K562 (cell line): Measurements from ENCODE around the gene CGB8. TPM values are rescaled to one million over a fixed set of nuclear protein-coding genes. Genes with fewer than 3 reads are reported as not detected.

ENCODE experiments used
- ATAC-seq: fragments of 200-7000 bp; cut with Tn5 transposase; 3 replicates; pipeline ENCODE4 v1.9.1; 2020; ENCODE audit warnings: moderate library complexity
- BruUV-seq: library from RNA; stranded (reverse); fragments of 400-500 nt; replicated peaks from 2 replicates; lab custom pipeline; 2021; lab: Mats Ljungman, UMichigan
- CTCF ChIA-PET: fragments of 300-600 bp; formaldehyde crosslinking; extraction: SDS; loops from one replicate; lab custom pipeline; 2021; ENCODE audit warnings: low intra/inter-chr PET ratio; lab: Yijun Ruan, JAX
- POLR2A ChIA-PET: fragments of 300-600, 350-650 bp; sonication (Branson Sonifier 250); formaldehyde crosslinking; extraction: SDS; loops from one replicate; lab custom pipeline; 2021; ENCODE audit warnings: antibody characterized with exemption, inconsistent platforms; lab: Yijun Ruan, JAX
- DNase-seq, 4 experiments: peaks; one replicate each; pipeline versions ENCODE4 v3.0.0 to v3.0.0-alpha.2; 2011 to 2018; ENCODE audit warnings: low spot score in 3 of 4, mixed read lengths in 3 of 4; ENCODE audit errors: extremely low read depth in 1 of 4
- FAIRE-seq: peaks from 2 replicates; lab custom pipeline; 2011; peaks lifted over from hg19 to GRCh38; lab: Jason Lieb, UNC
- H2AFZ ChIP-seq: 2 replicates; pipeline ENCODE4 v1.6.0; 2011; ENCODE audit warnings: low read depth, low read length, control low read depth, inconsistent platforms
- H3K27ac ChIP-seq: fragments of 200-600 bp; 3 replicates; pipeline ENCODE4 v1.8.0; 2011; ENCODE audit warnings: low read depth, mild to moderate bottlenecking, control low read depth, inconsistent platforms, low read length, moderate library complexity, mixed read lengths; ENCODE audit errors: extremely low read depth
- H3K27me3 ChIP-seq, 2 experiments: fragments of 300-600 bp in 1 of 2; 2 replicates in 1 of 2; 3 replicates in 1 of 2; pipeline versions ENCODE4 v1.6.0 to v1.8.0; 2011; ENCODE audit warnings: inconsistent platforms in 2 of 2, low read length in 2 of 2, mild to moderate bottlenecking in 1 of 2, mixed read lengths in 1 of 2, moderate library complexity in 1 of 2; ENCODE audit not compliant: control insufficient read depth in 2 of 2, insufficient read depth in 2 of 2
- H3K36me3 ChIP-seq: fragments of 300-600 bp; 3 replicates; pipeline ENCODE4 v1.8.0; 2011; ENCODE audit warnings: mild to moderate bottlenecking, low read length, inconsistent platforms; ENCODE audit not compliant: control insufficient read depth, insufficient read depth
- H3K4me1 ChIP-seq, 2 experiments: fragments of 200-600 bp in 1 of 2; replicated peaks in 1 of 2; 2 replicates in 1 of 2; 3 replicates in 1 of 2; pipeline versions ENCODE4 v1.5.1 to v1.8.0; 2011; ENCODE audit warnings: inconsistent platforms in 2 of 2, low read length in 2 of 2, mild to moderate bottlenecking in 1 of 2, mixed read lengths in 1 of 2, moderate library complexity in 1 of 2; ENCODE audit not compliant: control insufficient read depth in 2 of 2, insufficient read depth in 2 of 2
- H3K4me2 ChIP-seq: 2 replicates; pipeline ENCODE4 v1.6.1; 2011; ENCODE audit warnings: low read length, control low read depth, inconsistent platforms, mixed read lengths; ENCODE audit not compliant: insufficient read depth
- H3K4me3 ChIP-seq: fragments of 200-600 bp; sonication (generic), shearing (Covaris generic); 2 replicates; pipeline ENCODE4 v1.5.1; 2016; ENCODE audit warnings: control low read depth, inconsistent platforms
- H3K79me2 ChIP-seq: fragments of 200-600 bp; 3 replicates; pipeline ENCODE4 v1.8.0; 2011; ENCODE audit warnings: low read length, inconsistent platforms; ENCODE audit not compliant: control insufficient read depth, insufficient read depth
- H3K9ac ChIP-seq, 2 experiments: 2 replicates each; pipeline versions ENCODE4 v1.6.0 to v1.6.1; 2011; ENCODE audit warnings: low read depth in 2 of 2, low read length in 2 of 2, control low read depth in 1 of 2, inconsistent platforms in 1 of 2, mild to moderate bottlenecking in 1 of 2, mixed read lengths in 1 of 2; ENCODE audit not compliant: insufficient read depth in 1 of 2
- H3K9me1 ChIP-seq: one replicate; pipeline ENCODE4 v1.6.0; 2011; ENCODE audit warnings: inconsistent platforms, mild to moderate bottlenecking, low read length, moderate library complexity; ENCODE audit not compliant: control insufficient read depth, insufficient read depth
- H3K9me3 ChIP-seq: replicated peaks from 2 replicates; pipeline ENCODE4 v1.5.1; 2011; ENCODE audit warnings: low read depth, low read length, inconsistent platforms; ENCODE audit not compliant: control insufficient read depth, insufficient read depth
- H4K20me1 ChIP-seq: replicated peaks from 2 replicates; pipeline ENCODE4 v1.6.1; 2011; ENCODE audit warnings: low read length, inconsistent platforms, mixed read lengths; ENCODE audit not compliant: control insufficient read depth, insufficient read depth
- AFF1 ChIP-seq, 2 experiments: fragments of 450-650 bp; IDR thresholded peaks; 2 replicates each; pipeline ENCODE4 v1.6.1; 2018; ENCODE audit warnings: mild to moderate bottlenecking in 2 of 2, low read depth in 1 of 2; ENCODE audit not compliant: partially characterized antibody in 2 of 2
- BACH1 ChIP-seq: fragments of 200-800 bp; sonication (Bioruptor generic); IDR thresholded peaks from 2 replicates; pipeline ENCODE4 v1.6.1; 2016; ENCODE audit warnings: missing genetic modification characterization, missing compliant biosample characterization
- CEBPG ChIP-seq, 3 experiments: fragments of 200-800 bp in 1 of 3; sonication (Bioruptor generic) in 1 of 3; sonication (generic) in 1 of 3; formaldehyde crosslinking in 1 of 3; IDR thresholded peaks in 2 of 3; conservative IDR thresholded peaks in 1 of 3; 2 replicates each; pipeline versions ENCODE4 v1.6.1 to v1.8.0; 2016 to 2022; ENCODE audit warnings: missing compliant biosample characterization in 2 of 3, missing genetic modification characterization in 2 of 3, mild to moderate bottlenecking in 1 of 3, missing genetic modification reagents in 1 of 3
- MLLT1 ChIP-seq, 2 experiments: fragments of 450-650 bp; IDR thresholded peaks; 2 replicates each; pipeline ENCODE4 v1.6.1; 2016
- RFX1 ChIP-seq: fragments of 450-650 bp; IDR thresholded peaks from 2 replicates; pipeline ENCODE4 v1.6.1; 2016; ENCODE audit warnings: mild to moderate bottlenecking, moderate library complexity
- SP2 ChIP-seq: IDR thresholded peaks from 2 replicates; pipeline ENCODE4 v1.6.1; 2011; ENCODE audit warnings: mild to moderate bottlenecking, low read depth, low read length, moderate library complexity; ENCODE audit not compliant: poor library complexity, severe bottlenecking; ENCODE audit errors: extremely low read depth
- TAF15 ChIP-seq: fragments of 200-400 bp; formaldehyde crosslinking; IDR thresholded peaks from 2 replicates; pipeline ENCODE4 v1.6.1; 2017; ENCODE audit warnings: mild to moderate bottlenecking, low read depth, low read length, moderate library complexity
- ZBTB17 ChIP-seq: fragments of 450-650 bp; formaldehyde crosslinking; IDR thresholded peaks from 2 replicates; pipeline ENCODE4 v1.4.0; 2020; ENCODE audit warnings: mild to moderate bottlenecking
- ZNF143 ChIP-seq: sonication (generic); formaldehyde crosslinking; IDR thresholded peaks from 2 replicates; pipeline ENCODE4 v1.9.0; 2022; ENCODE audit warnings: mild to moderate bottlenecking, missing genetic modification reagents
- ZNF253 ChIP-seq: fragments of 250-450 bp; sonication (Bioruptor Pico); conservative IDR thresholded peaks from 2 replicates; pipeline ENCODE4 v1.6.1; 2021; ENCODE audit warnings: mild to moderate bottlenecking
- ZNF408 ChIP-seq: fragments of 250-450 bp; sonication (Bioruptor Pico); IDR thresholded peaks from 2 replicates; pipeline ENCODE4 v1.4.0; 2020; ENCODE audit warnings: low read depth, mild to moderate bottlenecking, moderate library complexity
- ZNF830 ChIP-seq: fragments of 250-450 bp; sonication (Bioruptor Pico); IDR thresholded peaks from 2 replicates; pipeline ENCODE4 v1.5.0; 2021; ENCODE audit warnings: mild to moderate bottlenecking
- WGBS: fragments of 100-300 bp; shearing (Covaris generic); methylation state at CpG from one replicate; pipeline ENCODE4 v1.1.6; 2016; ENCODE audit warnings: low coverage, mixed read lengths; ENCODE audit not compliant: insufficient coverage; ENCODE audit errors: missing lambda C conversion rate; 5-methylcytosine and 5-hydroxymethylcytosine counted together
- in situ Hi-C: fragments of 300-500 bp; cut with MboI; formaldehyde crosslinking; loops from 4 replicates; pipeline ENCODE4 v1.15.0; 2018; ENCODE audit warnings: inconsistent platforms, mixed read lengths
- intact Hi-C: fragments of 100-400 bp; cut with micrococcal nuclease; formaldehyde crosslinking; loops from 2 replicates; pipeline ENCODE4 v1.14.2; 2022
- polyA plus RNA-seq, 8 experiments: library from polyadenylated mRNA; depleted of rRNA in 4 of 8; stranded (reverse) in 5 of 8; unstranded in 3 of 8; fragments of >200 nt; fragmentation: Nextera tagmentation in 2 of 8; fragmentation: Illumina TruSeq in 1 of 8; extraction: Ambion mirVana in 2 of 8; extraction: Trizol in 1 of 8; gene quantifications; 2 replicates each; pipeline versions ENCODE4 v1.2.1 to v1.2.3, GENCODE V29; 2011 to 2014; ENCODE audit warnings: inconsistent platforms in 1 of 8, missing spikeins in 1 of 8
- total RNA-seq, 7 experiments: library from RNA; depleted of rRNA in 6 of 7; stranded (reverse); fragments of >200 nt in 6 of 7; fragmentation: Illumina TruSeq in 2 of 7; extraction: Trizol in 2 of 7; gene quantifications; 2 replicates each; pipeline versions ENCODE4 v1.2.1 to v1.2.3, GENCODE V29; 2011 to 2021; ENCODE audit warnings: low replicate concordance in 1 of 7

CGB8 gene
- total and polyA plus RNA-seq, 9 of the 15 experiments (the other 6 are each of a cell fraction or from before 2014, with no cell fraction given), result not detected

GRCh38 chr19:49020931-49021895 is 27.7 kb downstream of the CGB8 start:
- Histone ChIP-seq H3K27ac (no peak overlapping the region), H2AFZ (no peak overlapping the region), H3K4me3 (no peak overlapping the region), H3K79me2 (no peaks in the 10 kb centered on the region), H3K9me1 (peaks cover 7% of the 10 kb centered on the region), H3K4me2 (no peak overlapping the region), H3K9ac (peak overlapping the region in 1 of 2 experiments; percentile 61; a peak in 1 of 4 replicates), H3K27me3 (no peaks in the 10 kb centered on the region), H3K9me3 (no peaks in the 10 kb centered on the region), H3K4me1 (peaks cover 21 to 48% of the 10 kb centered on the region in 2 experiments; a peak in 4 of 5 replicates), H3K36me3 (peaks cover 4% of the 10 kb centered on the region; the same call in 1 of the 3 replicates), H4K20me1 (peaks cover 9% of the 10 kb centered on the region; the same call in 1 of the 2 replicates)
- POLR2A ChIA-PET, result interaction anchor here (0.6 to 0.8 kb wide), 2 partner anchors 23 to 74 kb away, joined by 3 read pairs; no protein-coding TSS in a partner anchor
- in situ Hi-C loops (no loop called here), intact Hi-C loops (no loop called here)
- WGBS, result 4% methylated on average over 16 of the region's 16 CpGs
- peak in 1 of 4 experiments; percentile 42 for DNase-seq
- BruUV-seq, result no TSS peak
- FAIRE-seq, result no peak
- ATAC-seq, result no peak
- CTCF ChIA-PET, result interaction anchor here (0.5 kb wide), 1 partner anchor 146 kb away, joined by 4 read pairs; no protein-coding TSS in a partner anchor
- TF ChIP-seq ZNF408 (no peak), SP2 (no peak), ZBTB17 (CRISPR knock-in tag) (no peak), ZNF143 (CRISPR knock-in tag) (no peak), BACH1 (tag) (no peak), ZNF830 (CRISPR knock-in tag) (no peak), AFF1 (IDR thresholded peaks at IDR 0.05; ENCODE audit: low read depth in 1 of 2, partially characterized antibody in 2 of 2) (no peak), RFX1 (no peak), MLLT1 (IDR thresholded peaks at IDR 0.05) (0 out of 4 replicates have a peak, but pooled peaks of 1 of the 2 experiments have one; percentile 44), ZNF253 (CRISPR knock-in tag) (no peak), CEBPG (CRISPR knock-in tag; IDR thresholded peaks at IDR 0.05) (no peak), CEBPG (tag; conservative IDR thresholded peaks at IDR 0.05 in 1 of 2, IDR thresholded peaks at IDR 0.05 in 1 of 2) (no peak), TAF15 (no peak)
